Measurements from ENCODE around the gene GRHL1.
"Not testable (repeated sequence)": the region's sequence is repeated elsewhere in the genome, so short reads cannot be mapped to it uniquely, and the experiment has no call there.

Gene GRHL1, protein sequence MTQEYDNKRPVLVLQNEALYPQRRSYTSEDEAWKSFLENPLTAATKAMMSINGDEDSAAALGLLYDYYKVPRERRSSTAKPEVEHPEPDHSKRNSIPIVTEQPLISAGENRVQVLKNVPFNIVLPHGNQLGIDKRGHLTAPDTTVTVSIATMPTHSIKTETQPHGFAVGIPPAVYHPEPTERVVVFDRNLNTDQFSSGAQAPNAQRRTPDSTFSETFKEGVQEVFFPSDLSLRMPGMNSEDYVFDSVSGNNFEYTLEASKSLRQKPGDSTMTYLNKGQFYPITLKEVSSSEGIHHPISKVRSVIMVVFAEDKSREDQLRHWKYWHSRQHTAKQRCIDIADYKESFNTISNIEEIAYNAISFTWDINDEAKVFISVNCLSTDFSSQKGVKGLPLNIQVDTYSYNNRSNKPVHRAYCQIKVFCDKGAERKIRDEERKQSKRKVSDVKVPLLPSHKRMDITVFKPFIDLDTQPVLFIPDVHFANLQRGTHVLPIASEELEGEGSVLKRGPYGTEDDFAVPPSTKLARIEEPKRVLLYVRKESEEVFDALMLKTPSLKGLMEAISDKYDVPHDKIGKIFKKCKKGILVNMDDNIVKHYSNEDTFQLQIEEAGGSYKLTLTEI

DNA sequence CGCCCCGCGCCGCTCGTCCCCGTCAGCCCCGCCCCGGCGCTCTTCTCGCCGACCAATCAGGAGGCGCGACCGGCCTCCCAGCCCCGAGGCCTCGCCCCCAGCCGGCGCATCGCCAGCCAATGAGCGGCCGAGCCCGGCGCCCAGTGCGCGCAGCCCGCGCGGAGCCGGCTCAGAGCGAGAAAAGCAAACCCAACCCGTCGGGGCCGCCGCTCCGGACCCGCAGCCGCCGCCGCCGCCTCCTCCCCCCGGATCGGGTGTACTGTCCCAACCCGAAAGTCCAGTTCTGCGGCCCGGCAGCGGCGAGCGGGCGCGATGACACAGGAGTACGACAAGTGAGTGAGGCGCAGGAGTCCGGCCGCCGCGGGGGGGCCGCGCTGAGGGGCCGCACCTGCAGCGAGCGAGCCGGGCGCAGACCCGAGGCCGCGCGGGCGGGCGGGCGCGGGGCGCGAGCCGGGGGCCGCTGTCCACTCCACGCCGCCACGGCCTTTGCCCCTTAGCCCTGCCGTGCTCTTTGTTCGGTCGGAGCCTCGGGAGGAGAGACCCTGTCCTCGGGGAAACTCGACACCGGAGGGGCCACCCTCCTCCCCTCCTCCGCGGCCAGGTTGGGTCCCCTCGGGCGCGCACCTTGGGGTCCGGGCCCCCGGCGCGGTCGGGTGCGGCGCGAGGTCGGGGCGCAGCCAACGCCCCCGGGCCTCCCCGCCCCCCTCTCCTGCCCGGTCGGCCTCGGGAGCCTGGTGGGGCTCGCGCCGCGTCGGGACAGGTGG lies at the start of gene GRHL1:
TSS of gene GRHL1 (plus strand) at position 172 of the 764 bp plus-strand sequence. CDS start at position 313, 141 bp downstream.
- DNase-seq (ENCODE audit: low read depth): peak; percentile 87

DNA sequence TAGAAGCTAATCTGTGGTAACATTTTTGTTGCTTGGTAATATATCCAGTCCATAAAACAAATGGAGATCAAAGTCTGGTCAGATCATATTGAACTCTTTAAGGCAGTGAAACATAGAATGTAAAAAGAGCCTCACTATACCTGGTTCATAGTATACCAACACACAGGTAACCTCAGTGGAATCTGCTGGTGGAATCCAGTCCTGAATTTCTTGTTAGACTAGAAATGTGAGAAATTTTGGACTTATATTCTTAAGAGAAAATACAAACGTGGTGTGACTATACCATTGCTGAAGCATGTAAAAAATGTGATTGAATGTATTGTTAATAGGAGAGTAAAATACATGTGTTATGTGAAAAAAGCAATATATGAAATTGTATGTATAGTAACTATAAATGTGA lies 46.1 kb upstream of the GRHL1 start:
- DNase-seq (ENCODE audit: low read depth): no peak

DNA sequence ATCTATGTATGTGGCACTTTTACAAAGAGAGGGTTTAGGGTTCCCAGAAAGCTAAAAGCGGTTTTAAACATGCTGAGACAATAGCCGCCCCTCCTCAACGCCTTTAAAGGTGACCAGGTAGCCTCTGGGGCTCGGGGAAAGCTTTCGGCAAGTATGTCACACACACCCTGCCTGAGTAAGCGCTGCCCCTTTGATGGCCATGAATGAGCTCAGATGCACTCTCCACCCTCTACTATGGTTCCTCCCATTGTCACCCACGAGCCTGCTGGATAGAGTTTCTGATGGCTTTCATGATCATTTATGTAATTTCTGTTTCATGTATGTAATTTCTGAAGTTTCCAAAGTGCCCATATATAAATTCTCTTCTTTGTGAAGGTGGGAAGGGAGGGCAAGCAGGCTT lies 44.1 kb upstream of the GRHL1 start:
- DNase-seq (ENCODE audit: low read depth): no peak

DNA sequence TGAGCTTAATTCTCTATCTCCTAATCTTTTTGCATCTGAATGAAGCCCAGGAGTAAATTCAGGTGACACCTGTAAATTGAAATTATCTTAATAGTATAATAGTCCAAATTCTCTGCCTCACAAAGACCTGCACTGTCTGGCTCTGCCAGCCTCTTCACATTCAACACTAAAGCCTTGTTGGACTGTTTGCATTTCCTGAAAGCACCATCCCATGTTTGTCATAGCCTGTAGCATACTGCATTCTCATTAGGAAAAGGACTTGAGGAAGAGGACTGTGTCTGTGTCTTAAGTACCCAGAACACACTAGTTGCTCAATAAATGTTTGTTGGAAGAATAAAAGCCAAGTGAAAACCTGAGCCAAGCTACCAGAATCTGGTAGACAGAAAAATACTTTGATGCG lies 42.9 kb upstream of the GRHL1 start:
- no peak for DNase-seq (ENCODE audit: low read depth)

DNA sequence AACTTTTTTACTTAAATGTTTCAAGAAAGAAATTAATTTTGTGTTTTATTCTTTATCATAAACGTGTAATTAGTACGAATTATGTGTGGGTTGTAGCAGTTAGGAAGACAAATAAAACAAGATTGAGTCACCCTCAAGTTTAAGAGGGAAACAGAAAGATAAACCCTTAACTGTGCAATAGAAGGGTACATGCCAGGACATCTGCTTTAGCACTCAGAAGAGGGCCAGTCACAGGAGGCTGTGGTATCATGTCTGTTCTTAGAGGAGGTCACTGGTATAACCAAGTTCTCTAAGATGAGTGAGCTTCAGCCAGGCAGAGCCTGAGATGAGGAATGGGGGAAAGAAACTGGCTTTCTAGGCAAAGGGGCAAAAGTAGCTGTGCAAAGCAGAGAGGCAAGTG lies 42.4 kb upstream of the GRHL1 start:
- DNase-seq (ENCODE audit: low read depth): no peak

DNA sequence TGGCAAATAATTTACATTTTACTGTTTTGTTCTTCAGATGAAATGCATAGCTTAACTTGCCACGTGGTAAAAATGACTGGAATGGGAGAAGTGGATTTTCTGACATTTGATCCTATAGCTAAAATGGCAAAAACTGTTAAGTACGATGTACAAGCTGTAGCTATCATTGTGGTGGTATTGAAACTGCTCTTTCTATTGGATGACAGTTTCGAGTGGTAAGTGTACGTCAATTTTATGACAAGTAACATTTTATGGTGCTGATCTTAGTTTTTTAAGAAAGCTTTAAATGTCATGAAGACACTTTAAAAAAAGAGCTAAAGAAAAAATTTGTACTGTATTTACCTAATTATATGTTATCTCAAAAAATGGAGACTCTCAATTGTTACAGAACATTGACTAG lies 40.8 kb upstream of the GRHL1 start:
- DNase-seq (ENCODE audit: low read depth): no peak

DNA sequence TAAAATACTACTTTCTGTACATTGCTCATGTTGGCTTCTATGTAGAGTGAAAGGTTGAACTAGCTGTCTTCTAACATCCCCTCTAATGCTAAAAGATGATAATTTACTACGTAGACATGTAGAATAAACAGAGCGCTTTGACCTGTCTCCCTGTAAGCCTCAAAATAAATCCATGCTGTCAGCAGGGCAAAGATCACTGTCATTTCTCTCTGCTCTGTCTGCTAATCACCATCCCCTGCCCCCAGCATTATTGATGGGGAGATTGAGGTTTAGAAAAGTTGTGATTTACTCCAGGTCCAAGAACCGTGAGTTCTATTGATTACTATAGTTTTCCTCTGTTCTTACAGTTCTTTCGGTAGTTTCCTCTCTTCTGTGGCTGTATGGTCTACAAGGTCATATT lies 39.0 kb upstream of the GRHL1 start:
- DNase-seq (ENCODE audit: low read depth): no peak

DNA sequence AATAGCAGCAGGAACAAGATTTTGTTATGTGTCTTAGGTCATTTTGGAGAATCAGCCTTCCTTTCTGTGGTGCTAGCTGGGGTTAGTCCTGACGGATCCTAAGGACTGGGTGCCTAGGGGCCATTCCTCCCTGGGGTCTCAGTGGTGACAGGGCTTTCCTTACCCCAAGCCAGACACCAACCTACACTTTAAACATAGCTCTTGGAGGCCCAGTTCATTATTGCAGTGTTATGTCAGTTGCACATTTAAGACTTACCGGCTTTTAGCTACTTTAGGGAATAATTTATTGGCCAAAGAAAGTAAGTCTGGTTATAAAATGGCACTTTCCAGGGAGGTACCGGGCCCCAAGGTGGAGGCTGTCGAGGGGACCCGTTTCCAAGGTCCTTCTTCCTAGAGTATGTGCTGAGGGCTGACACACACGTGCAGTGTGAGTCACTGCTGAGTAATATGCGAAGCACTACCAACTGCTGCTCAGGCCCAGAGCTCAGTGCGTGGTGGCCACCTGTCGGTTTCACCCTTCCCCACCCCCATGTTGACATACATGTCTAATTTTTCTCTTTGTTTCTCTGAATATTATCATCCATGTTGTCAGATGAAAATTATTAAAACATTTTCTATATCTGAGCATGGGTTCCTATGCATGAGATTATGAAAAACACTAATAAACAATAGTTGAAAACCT lies 37.0 kb upstream of the GRHL1 start:
- DNase-seq (ENCODE audit: low read depth): peak; percentile 28

DNA sequence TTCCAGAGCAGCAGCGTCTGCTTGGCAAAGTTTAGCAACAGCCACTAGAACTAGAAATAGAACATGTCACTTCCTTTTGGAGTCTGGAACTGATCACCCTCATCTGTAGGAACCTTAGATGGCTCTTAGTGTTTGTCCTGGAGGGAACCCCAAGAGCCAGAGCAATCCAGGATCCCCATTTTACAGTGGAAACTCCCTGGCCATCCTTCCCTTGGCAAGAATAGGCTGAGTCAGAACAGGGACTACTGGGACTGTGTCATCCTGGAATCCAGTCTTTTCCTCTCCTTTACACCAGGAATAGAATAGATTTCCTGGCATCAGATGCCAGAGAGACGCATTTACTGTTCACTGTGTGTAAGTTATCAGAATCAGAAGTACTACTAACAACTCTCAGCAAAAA lies 33.2 kb upstream of the GRHL1 start:
- no peak for DNase-seq (ENCODE audit: low read depth)

DNA sequence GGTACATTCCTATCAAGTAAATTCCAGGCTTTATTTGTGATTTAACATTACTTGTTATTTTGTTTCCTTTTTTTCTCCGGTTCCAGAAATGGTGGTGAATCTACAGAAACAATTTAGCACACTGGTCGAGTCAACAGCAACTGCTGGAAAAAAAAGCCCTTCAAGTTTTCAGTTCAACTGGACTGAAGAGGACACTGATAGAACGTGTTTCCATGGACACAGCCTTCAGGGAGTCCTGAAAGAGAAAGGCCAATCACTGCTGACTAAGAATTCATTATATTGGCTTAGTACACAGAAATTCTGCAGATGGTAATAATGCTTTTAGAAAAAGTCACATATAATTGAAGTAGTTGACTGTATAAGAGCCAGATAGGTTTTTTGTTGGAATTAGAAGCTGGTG lies 32.0 kb upstream of the GRHL1 start:
- DNase-seq (ENCODE audit: low read depth): no peak

DNA sequence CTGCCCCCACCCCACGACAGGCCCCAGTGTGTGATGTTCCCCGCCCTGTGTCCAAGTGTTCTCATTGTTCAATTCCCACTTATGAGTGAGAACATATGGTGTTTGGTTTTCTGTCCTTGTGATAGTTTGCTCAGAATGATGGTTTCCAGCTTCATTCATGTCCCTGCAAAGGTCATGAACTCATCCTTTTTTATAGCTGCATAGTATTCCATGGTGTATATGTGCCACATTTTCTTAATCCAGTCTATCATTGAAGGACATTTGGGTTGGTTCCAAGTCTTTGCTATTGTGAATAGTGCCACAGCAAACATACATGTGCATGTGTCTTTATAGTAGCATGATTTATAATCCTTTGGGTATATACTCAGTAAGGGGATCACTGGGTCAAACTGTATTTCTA lies 24.5 kb upstream of the GRHL1 start:
- DNase-seq (ENCODE audit: low read depth): not testable (repeated sequence)

DNA sequence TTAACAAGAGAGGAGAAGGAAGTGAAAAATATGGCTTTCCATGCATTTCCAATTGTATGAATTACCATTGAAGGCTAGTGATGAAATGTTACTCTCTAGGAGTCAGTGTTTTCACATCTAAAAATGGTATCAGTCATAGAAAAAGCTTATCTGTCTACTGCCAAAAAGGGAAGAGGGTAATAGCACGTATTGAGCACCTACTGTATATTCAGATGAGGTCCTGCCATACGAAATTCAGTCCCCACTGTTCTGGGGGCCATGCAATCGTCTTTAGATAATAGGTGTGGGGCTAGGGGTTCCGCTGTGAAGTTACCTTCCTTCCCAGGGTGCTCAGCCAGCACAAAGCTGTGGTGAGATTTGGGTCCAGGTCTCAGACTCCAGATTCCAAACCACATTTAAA lies 14.2 kb upstream of the GRHL1 start:
- DNase-seq (ENCODE audit: low read depth): no peak

DNA sequence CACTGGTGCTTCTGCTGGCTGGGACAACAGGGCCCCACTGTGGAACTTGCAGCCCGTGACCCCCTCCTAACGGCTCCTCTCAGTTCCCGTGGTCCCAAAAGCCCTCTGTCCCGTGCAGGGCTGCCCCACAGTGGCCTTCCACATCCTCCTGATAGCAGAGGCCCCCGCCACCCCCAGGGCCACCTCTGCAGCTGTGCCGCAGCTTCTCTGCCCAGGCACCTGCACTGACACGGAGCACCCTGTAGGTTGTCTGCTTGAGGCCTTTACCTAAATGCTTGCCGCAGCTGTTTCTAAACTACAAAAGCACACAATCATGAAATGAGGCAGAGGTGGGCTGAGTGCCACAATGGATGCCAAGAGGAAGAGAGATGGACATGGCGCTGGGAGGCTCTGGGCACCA lies 13.5 kb upstream of the GRHL1 start:
- no peak for DNase-seq (ENCODE audit: low read depth)

DNA sequence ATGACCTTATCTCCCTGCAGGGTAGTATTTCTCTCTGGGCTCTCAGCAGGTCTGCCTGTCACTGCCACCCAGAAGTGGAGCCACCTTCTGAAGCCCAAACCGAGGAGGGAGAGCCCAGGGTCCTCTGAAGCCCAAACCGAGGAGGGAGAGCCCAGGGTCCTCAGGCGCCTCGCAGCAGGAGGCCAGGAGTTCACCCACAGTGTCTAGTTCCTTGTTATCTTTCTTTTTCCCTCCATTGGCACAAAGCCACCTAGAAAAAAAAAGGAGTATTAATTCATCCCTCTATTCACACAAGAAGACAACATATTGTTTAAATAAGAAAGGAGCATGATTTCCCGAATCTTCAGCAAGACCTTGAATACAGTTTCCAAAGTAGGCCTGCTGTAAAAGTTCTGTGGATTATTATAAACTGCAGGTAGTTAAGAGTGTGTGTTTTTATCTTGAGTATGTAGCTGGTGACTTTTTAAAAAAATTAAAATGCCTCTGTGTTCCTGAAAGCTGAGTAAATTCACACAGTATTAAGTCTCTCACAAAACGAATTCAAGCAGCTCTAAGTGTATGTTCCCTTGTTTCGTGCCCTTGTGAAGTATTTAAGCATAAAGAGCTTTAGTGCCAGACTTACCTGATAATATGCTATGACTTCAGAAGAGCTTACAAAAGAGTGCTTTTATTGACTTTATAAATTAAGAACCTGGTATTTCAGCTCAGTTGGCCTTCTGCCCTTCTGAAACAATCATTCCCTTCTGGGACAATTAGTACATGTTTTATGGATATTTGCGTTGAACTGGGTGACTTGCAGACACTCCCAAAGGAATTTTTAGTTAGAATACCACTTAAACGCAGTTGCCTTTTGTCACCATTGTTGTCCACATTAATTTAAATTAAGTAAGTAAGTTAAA lies 11.7 kb upstream of the GRHL1 start:
- DNase-seq (ENCODE audit: low read depth): no peak

DNA sequence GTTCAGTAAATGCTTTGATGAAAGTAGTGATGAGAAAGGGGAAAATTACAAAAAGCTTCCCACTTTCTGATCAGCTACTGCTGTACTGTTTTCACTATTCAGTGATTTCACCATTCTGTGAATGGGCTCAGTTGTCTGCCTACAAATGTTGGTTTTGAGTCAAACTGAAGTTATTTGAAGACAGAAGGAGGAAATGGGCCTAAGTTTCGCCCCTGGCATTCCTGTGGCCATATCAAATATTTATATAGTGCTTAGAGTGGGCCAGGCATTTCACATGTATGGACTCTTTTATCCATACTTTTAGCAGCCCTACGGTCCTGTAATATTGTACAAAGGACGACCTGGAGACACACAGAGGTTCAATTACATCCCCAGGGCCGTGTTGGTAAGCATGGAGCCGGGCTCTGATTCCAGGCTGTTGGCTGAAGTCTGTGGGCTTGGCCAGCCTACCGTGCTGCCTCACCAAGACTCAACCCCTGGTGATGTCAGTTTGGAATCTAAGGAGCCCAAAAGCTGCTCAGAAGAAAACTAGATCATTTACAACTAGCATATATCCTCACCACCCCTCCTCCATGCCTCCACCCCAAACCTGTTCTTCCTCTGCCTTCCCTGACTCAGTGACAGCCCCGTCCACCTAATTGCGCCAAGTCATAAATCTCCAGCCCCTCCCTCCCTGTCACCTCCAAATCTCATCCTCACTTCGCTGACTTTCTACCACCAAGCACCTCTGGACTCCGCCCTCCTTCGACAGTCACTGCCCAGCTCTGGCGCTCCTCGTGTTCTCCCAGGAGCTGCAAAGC lies 10.1 kb upstream of the GRHL1 start:
- no peak for DNase-seq (ENCODE audit: low read depth)

DNA sequence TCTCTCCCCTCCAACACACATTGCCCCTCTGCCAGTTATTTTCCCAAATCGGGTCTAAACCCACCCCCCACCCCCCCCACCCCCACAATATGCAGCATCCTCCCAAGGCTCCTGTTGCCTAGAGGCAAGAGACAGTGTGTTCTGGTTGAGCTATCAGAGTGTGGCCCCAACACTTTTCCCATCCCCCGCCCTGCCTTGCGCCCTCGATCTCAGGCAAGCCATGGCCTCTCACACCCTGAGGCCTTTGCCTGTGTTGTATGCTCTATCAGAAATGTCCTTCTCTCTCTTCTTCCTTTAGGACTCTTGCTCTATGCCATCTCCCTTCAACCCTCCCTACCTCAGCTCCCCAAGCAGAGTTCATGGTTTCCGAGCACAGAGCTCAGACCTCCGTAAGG lies 9.5 kb upstream of the GRHL1 start:
- no peak for DNase-seq (ENCODE audit: low read depth)

DNA sequence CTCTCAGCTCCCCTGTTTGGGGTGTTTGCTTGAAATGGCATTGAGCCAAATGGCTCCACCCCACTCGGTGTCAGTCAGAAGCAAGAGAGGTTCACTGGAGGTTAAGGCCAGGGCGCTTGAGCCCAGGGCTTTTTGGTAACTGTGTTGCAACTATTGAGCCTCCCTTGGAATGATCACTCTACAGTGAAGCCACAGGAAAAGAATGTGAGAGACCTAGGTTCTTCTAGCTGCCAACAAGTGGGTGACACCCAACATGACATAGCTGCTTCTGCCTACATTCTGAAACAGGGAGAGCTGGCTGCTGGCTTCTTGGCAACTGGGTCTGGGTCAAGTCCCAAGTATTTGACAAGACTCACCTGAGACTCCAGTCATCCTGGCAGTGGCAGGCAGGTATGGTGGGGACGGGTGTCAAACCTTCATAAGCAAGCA lies 7.1 kb upstream of the GRHL1 start:
- DNase-seq (ENCODE audit: low read depth): no peak

DNA sequence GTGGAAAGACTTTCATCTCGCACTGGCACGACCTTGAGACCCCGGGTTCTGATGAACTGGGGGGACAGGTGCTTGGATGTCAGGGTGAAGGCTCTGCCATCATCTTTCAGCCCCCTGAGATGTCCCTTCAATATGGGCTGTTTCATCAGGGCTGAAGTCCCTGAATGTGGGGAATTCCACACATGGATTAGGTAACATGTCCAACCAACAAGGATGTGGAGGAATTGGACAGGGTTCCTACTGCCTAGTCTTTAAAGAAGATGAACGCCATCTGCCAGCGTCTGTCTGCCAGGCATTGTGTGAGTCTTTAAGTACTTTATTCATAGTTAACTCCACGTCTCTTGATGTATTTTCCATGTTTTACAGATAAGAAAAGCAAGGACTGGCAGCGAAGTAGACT lies 5.9 kb upstream of the GRHL1 start:
- no peak for DNase-seq (ENCODE audit: low read depth)

DNA sequence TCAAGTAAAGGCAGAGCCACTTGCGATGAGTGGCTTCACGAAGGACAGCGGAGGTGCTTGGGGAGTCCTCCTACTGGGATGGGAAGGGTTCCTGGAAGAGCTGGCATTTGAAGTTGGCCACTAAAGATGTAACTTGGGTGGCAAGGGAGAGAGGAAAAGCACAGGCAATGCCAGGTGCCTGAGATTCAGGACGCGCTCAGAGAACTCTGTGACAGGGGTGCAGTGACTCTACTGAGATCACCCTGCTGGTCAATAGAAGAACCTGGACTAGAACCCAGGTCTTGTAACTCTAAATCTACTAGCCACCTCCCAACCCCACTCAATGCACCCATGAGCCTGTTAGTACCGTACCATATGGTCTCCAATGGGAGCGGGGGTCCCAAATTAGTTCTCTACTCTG lies 5.4 kb upstream of the GRHL1 start:
- no peak for DNase-seq (ENCODE audit: low read depth)

DNA sequence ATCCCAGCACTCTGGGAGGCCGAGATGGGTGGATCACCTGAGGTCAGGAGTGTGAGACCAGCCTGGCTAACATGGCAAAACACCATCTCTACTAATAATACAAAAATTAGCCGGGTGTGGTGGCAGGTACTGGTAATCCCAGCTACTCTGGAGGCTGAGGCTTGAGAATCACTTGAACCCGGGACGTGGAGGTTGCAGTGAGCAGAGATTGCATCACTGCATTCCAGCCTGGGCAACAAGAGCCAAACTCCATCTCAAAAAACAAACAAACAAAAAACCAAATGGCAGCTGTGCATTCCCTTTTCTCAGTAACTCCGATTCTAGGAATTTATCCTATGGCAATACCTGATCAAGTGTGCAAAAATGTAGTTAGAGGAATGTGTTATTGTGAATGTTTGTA lies 4.7 kb upstream of the GRHL1 start:
- no peak for DNase-seq (ENCODE audit: low read depth)

DNA sequence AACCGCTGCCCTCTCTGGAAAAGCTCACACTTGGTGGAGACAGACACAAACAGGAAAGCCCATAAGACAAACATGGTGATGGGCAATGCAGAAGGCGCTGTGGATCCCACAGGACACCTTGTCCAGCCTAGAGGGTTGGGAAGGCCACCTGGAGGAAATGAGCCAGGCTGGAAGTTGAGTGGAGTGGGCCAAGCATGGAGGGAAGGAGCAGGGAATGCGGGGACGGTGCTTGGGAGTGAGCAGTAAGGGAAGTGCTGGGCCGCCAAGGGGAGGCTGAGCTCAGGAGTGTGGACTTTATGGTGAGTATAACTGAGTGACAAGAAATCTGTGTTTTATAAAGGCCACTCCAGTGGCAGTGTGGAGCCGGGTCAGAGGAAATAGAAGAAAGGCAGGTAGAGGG lies 2.8 kb upstream of the GRHL1 start:
- DNase-seq (ENCODE audit: low read depth): no peak
